ENCODE results near the gene FNIP1. TPM values are rescaled to one million over a fixed set of nuclear protein-coding genes. Genes with fewer than 3 reads are reported as not detected.
"Not testable (repeated sequence)": the region's sequence is repeated elsewhere in the genome, so short reads cannot be mapped to it uniquely, and the experiment has no call there.

FNIP1 gene
- total RNA-seq, 2 experiments from 2014 or later, result 27.8 to 28.7 TPM

DNA sequence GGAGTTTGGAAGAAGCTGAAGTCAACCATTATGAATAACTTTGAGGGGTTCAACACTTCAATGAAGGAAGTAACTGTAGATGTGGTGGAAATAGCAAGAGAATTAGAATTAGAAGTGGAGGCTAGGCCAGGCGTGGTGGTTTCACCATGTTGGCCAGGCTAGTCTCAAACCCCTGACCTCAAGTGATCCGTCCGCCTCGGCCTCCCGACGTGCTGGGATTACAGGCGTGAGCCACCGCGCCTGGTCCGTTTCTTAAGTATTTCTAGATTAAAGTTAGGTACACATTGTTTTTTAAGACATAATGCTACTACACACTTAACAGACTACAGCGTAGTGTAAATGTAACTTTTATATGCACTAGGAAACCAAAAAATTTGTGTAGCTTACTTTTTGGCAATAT is 14.1 kb downstream of the FNIP1 start:
- H3K9me3 Mint-ChIP-seq, result peaks cover 2% of the 10 kb centered on the region
- H3K4me3 Mint-ChIP-seq, result no peak overlapping the region
- H3K27me3 Mint-ChIP-seq, result no peaks in the 10 kb centered on the region
- no peak for DNase-seq
- peaks cover 29% of the 10 kb centered on the region for H3K36me3 Mint-ChIP-seq (ENCODE audit: low read depth)
- H3K4me1 Mint-ChIP-seq, result peaks cover 8% of the 10 kb centered on the region
- H3K27ac Mint-ChIP-seq, result no peak overlapping the region
- ChIA-PET POLR2A (no interaction called here), CTCF (interaction anchor here (1.0 kb wide), 1 partner anchor 194 kb away, joined by 5 read pairs; no protein-coding TSS in a partner anchor)

DNA sequence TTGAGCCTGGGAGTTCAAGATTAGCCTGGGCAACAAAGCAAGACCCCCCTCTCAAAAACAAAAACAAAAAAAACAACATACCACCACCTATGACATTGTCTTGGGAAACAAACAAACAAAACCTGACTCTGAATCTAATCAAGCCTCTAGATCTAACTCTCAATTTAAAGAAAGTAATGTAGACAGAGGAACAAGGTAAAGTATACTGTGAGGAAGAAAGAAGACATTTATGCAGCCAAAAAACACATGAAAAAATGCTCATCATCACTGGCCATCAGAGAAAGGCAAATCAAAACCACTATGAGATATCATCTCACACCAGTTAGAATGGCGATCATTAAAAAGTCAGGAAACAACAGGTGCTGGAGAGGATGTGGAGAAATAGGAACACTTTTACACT is 18.7 kb downstream of the FNIP1 start:
- H3K4me3 Mint-ChIP-seq, H3K27me3 Mint-ChIP-seq, POLR2A ChIA-PET, CTCF ChIA-PET, H3K9me3 Mint-ChIP-seq, H3K4me1 Mint-ChIP-seq, DNase-seq, H3K27ac Mint-ChIP-seq: not testable (repeated sequence)
- H3K36me3 Mint-ChIP-seq (ENCODE audit: low read depth), result peaks cover 25% of the 10 kb centered on the region

DNA sequence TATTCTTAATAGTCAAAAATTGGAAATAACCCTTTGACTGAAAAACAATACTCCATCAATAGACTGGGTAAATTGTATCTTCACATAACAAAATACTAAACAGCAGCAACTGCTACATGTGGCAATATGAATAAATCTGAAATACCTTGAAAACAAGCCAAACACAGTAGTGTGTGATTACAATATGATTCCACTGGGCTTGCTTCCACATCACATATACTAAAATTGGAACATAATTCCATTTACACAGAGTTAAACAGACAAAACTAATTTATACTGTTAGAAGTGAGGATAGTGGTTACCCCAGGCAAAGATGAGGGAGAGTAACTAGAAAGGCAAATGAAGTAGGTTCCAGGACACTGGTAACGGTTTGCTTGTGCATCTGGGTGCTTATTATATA is 20.4 kb downstream of the FNIP1 start:
- CTCF ChIA-PET, result interaction anchor here (0.8 kb wide), 1 partner anchor 427 kb away, joined by 3 read pairs; no protein-coding TSS in a partner anchor
- POLR2A ChIA-PET, result no interaction called here
- Mint-ChIP-seq H3K36me3 (ENCODE audit: low read depth) (peaks cover 14% of the 10 kb centered on the region), H3K4me1 (peaks cover 3% of the 10 kb centered on the region), H3K27ac (no peak overlapping the region), H3K4me3 (no peak overlapping the region), H3K27me3 (no peaks in the 10 kb centered on the region), H3K9me3 (peaks cover 2% of the 10 kb centered on the region)
- no peak for DNase-seq

DNA sequence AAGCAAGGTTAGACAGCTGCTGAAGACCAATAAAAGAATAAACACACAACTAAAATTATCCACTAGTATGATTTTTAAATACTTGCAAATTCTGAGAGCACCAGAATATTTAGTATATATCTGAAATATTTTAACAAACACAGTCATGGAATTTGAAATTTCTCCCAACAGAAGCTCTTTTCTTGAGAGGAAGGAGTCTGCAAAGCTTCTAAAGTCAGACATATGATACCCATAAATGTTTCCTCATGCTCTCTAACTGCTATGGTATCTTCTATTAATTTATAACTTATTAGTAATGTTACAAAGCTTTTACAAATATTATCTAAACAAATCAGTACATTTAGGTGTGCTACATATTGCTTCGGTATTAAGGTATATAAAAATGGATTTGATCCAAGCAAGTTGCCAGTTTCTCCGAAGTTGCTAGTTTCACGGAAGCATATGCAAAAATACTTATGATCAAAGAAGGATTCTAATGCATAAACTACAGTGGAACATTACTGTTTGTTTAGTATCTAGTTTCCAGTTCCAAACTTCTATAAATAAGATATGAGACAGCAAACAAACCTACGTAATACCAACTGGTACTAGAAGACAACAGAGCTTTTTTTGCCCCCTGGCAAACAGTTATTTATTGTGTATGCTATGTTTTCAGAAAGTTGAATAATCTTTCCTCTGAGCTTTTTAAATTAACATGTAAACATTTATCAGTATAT is 22.0 kb downstream of the FNIP1 start:
- Mint-ChIP-seq H3K27ac (no peak overlapping the region), H3K9me3 (no peaks in the 10 kb centered on the region)
- POLR2A ChIA-PET, result no interaction called here

DNA sequence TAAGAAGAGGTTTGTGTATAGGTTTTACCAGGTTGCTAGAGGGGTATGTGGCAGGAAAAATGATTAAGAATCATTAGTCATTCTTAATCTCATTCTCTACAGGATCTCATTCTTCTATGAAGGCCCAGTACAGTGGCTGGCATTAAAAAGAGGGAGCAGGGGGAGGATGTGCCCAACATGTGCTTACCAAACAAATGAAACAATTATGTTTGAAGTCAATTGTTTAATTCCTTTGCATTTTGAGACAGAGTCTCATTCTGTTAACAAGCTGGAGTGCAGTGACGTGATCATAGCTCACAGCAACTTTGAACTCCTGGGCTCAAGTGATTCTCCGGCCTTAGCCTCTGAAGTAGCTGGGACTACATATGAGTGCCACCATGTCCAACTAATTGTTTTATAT is 23.0 kb downstream of the FNIP1 start:
- H3K9me3 Mint-ChIP-seq, result no peaks in the 10 kb centered on the region
- CTCF ChIA-PET, result no interaction called here
- POLR2A ChIA-PET, result interaction anchor here (1.2 kb wide), 1 partner anchor 23 kb away, joined by 3 read pairs; no protein-coding TSS in a partner anchor
- no peak overlapping the region for H3K4me3 Mint-ChIP-seq
- no peak overlapping the region for H3K27ac Mint-ChIP-seq
- H3K4me1 Mint-ChIP-seq, result peaks cover 2% of the 10 kb centered on the region
- peaks cover 6% of the 10 kb centered on the region for H3K36me3 Mint-ChIP-seq (ENCODE audit: low read depth)
- H3K27me3 Mint-ChIP-seq, result no peaks in the 10 kb centered on the region
- no peak for DNase-seq

More for the DNA sequence above, 22.0 kb downstream of the FNIP1 start:
- H3K36me3 Mint-ChIP-seq (ENCODE audit: low read depth), result peaks cover 6% of the 10 kb centered on the region
- no peaks in the 10 kb centered on the region for H3K27me3 Mint-ChIP-seq
- CTCF ChIA-PET, result no interaction called here
- no peak for DNase-seq
- peaks cover 2% of the 10 kb centered on the region for H3K4me1 Mint-ChIP-seq
- H3K4me3 Mint-ChIP-seq, result no peak overlapping the region

DNA sequence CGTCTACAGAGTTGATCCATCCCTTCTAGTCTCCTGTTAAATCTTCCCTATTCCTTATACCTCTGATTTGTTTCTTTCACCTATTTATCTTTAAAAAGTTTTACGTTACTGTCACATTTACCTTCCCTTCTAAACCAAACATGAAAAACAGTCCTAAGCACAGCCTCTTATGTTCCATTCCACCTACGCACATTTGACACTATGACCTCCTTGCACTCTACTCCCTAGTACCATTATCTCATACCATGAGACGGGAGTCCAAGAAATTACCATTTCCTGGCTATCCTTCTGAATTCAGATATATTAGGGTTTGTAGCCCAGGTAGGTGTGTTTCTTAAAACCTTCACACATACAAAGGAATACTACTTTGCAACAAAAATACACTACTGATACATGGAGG is 25.1 kb downstream of the FNIP1 start:
- Mint-ChIP-seq H3K36me3 (ENCODE audit: low read depth) (peaks cover 5% of the 10 kb centered on the region), H3K27me3 (no peaks in the 10 kb centered on the region), H3K4me1 (no peaks in the 10 kb centered on the region), H3K9me3 (peaks cover 3% of the 10 kb centered on the region), H3K27ac (no peak overlapping the region), H3K4me3 (no peak overlapping the region)
- ChIA-PET CTCF (no interaction called here), POLR2A (no interaction called here)
- DNase-seq, result no peak

DNA sequence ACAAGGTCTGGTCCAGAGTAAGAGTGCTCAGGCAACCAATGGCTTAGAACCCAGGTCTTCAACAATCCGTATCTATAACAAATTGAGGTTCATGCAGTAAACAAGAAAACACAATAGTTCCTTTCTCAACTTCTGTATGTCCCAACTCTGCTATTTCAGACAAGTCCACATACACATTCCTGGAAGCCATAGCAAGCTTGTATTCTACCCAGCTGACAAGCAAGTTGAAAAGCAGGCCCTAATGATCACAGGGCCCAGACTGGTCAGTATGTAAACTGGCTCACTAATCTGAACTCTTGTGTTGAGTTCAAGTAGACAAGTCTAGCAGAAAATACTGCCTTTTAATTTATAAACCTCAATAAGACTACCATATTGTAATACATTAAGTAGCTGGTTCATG is 26.9 kb downstream of the FNIP1 start:
- Mint-ChIP-seq H3K36me3 (ENCODE audit: low read depth) (peaks cover 12% of the 10 kb centered on the region), H3K27me3 (no peaks in the 10 kb centered on the region), H3K4me3 (no peak overlapping the region), H3K9me3 (peaks cover 3% of the 10 kb centered on the region), H3K27ac (no peak overlapping the region), H3K4me1 (no peaks in the 10 kb centered on the region)
- ChIA-PET CTCF (no interaction called here), POLR2A (no interaction called here)
- DNase-seq, result no peak

DNA sequence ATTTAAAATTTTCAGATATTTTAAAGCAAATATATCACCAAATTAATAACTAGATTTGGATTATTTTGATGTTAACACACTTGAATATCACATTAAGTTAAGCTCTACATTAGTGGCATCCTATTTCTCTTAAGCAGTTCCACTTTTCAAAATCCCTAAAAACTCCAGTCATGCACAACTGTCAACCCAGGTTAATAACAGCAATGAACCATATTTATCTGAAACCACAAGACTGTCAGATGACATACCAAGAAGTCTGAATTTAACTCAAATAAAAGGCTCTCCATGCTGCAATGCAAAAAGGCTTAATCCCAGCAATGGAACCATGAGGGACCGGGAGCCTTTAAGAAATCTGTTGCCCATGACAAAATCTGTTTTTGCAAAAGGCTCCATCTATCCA is 27.5 kb downstream of the FNIP1 start:
- no peaks in the 10 kb centered on the region for H3K4me1 Mint-ChIP-seq
- H3K9me3 Mint-ChIP-seq, result peaks cover 3% of the 10 kb centered on the region
- no peak for DNase-seq
- no peak overlapping the region for H3K27ac Mint-ChIP-seq
- ChIA-PET POLR2A (no interaction called here), CTCF (no interaction called here)
- no peaks in the 10 kb centered on the region for H3K27me3 Mint-ChIP-seq
- H3K36me3 Mint-ChIP-seq (ENCODE audit: low read depth), result peaks cover 18% of the 10 kb centered on the region
- no peak overlapping the region for H3K4me3 Mint-ChIP-seq

DNA sequence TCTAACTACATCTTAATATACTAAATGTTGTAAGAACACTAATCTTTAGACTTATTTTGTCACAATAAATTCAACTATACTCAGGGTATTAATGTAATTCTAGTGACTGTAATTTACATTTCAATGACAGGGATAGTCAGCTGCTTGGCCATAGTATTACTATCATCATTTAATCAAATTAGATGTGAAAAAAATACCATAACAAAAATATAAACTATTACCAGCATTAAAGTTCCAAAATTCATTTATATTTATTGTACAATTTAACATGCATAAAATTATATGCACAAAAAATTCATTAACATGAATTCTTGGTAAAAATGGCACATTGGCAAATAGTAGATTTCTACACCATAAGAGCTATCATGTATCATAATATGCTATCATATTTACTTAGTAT is 28.9 kb downstream of the FNIP1 start:
- peaks cover 8% of the 10 kb centered on the region for H3K9me3 Mint-ChIP-seq
- H3K4me1 Mint-ChIP-seq, result no peaks in the 10 kb centered on the region
- peaks cover 26% of the 10 kb centered on the region for H3K36me3 Mint-ChIP-seq (ENCODE audit: low read depth)
- H3K4me3 Mint-ChIP-seq, result no peak overlapping the region
- CTCF ChIA-PET, result no interaction called here
- no peak overlapping the region for H3K27ac Mint-ChIP-seq
- H3K27me3 Mint-ChIP-seq, result no peaks in the 10 kb centered on the region
- DNase-seq, result no peak
- POLR2A ChIA-PET, result no interaction called here

DNA sequence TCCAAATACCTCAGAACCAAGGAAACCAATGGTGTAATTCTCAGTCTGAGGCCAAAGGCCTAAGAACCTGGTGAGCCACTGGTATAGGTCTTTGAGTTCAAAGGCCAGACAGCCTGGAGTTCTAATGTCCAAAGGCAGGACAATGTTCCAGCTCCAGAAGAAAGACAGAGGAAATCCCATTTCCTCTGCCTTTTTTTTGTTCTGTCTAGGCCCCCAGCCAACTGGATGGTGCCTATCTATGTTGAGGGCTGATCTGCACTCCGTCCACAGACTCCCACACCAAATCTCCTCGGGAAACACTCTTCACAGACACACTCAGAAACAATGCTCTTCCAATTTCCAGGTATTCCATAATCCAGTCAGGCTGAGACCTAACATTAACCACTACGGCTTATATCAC is 30.1 kb downstream of the FNIP1 start:
- Mint-ChIP-seq H3K27ac (no peak overlapping the region), H3K4me1 (peaks cover 2% of the 10 kb centered on the region), H3K27me3 (no peaks in the 10 kb centered on the region), H3K36me3 (ENCODE audit: low read depth) (peaks cover 33% of the 10 kb centered on the region), H3K9me3 (peaks cover 16% of the 10 kb centered on the region), H3K4me3 (no peak overlapping the region)
- ChIA-PET POLR2A (no interaction called here), CTCF (no interaction called here)
- no peak for DNase-seq

DNA sequence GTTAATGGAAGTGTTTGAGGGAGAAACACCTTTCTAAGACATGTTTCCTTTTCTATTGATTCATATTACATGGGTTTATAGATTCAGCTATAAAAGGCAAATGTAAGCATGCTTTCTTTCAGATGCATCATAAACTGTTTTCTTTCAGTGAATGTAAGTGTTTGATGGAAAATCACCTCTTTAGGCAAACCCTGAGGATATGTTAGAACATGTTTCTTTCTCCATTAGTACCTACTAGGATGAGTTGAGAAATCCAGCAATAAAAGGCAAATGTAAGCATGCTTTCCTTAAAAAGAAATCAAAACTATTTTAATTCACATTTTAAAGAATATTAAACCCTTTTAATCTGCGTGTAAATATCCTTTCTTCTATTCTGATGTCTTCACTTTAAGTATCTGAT is 31.6 kb downstream of the FNIP1 start:
- peaks cover 4% of the 10 kb centered on the region for H3K4me1 Mint-ChIP-seq
- ChIA-PET CTCF (interaction anchor here (0.6 kb wide), 1 partner anchor 818 kb away, joined by 3 read pairs; no protein-coding TSS in a partner anchor), POLR2A (no interaction called here)
- no peak overlapping the region for H3K4me3 Mint-ChIP-seq
- H3K27me3 Mint-ChIP-seq, result no peaks in the 10 kb centered on the region
- H3K27ac Mint-ChIP-seq, result no peak overlapping the region
- peaks cover 20% of the 10 kb centered on the region for H3K9me3 Mint-ChIP-seq
- peaks cover 37% of the 10 kb centered on the region for H3K36me3 Mint-ChIP-seq (ENCODE audit: low read depth)
- no peak for DNase-seq

DNA sequence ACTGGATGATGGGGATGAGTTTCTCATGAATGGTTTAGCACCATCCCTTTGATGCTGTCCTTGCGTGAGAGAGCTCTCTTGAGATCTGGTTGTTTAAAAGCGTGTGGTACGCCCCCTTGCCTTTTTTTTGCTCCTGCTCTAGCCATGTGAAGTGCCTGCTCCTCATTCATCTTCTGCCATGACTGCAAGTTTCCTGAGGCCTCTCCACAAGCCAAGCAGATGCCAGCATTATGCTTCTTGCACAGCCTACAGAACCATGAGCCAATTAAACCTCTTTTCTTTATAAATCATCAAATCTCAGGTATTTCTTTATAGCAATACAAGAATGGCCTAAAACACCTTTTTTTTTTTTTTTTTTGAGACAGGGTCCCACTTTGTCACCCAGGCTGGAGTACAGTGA is 32.8 kb downstream of the FNIP1 start:
- no peak overlapping the region for H3K4me3 Mint-ChIP-seq
- H3K9me3 Mint-ChIP-seq, result peaks cover 20% of the 10 kb centered on the region
- H3K27me3 Mint-ChIP-seq, result no peaks in the 10 kb centered on the region
- H3K4me1 Mint-ChIP-seq, result peaks cover 9% of the 10 kb centered on the region
- POLR2A ChIA-PET, result no interaction called here
- CTCF ChIA-PET, result no interaction called here
- H3K36me3 Mint-ChIP-seq (ENCODE audit: low read depth), result peaks cover 45% of the 10 kb centered on the region
- no peak for DNase-seq
- H3K27ac Mint-ChIP-seq, result no peak overlapping the region

DNA sequence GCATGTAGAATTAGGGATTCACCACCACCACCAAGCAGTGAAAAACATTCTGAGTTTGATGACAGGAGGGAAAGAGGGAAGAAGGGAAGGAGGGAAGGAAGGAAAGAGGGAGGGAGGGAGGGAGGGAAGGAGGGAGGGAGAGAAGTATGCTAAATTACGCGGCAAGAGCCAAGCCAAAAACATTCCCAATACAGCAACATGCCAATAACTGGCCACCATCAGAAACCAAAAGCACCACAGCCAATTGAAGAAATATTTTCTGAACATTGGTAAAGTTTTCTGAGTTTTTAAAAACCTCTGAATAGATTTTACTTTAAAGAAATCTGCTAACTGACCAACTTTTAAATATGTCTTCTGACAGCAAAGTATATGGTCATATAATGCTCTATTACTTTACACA is 36.0 kb downstream of the FNIP1 start:
- no peaks in the 10 kb centered on the region for H3K27me3 Mint-ChIP-seq
- H3K4me3 Mint-ChIP-seq, result no peak overlapping the region
- peaks cover 39% of the 10 kb centered on the region for H3K36me3 Mint-ChIP-seq (ENCODE audit: low read depth)
- DNase-seq, result no peak
- H3K4me1 Mint-ChIP-seq, result peaks cover 15% of the 10 kb centered on the region
- H3K27ac Mint-ChIP-seq, result no peak overlapping the region
- ChIA-PET POLR2A (no interaction called here), CTCF (no interaction called here)
- H3K9me3 Mint-ChIP-seq, result peaks cover 17% of the 10 kb centered on the region

DNA sequence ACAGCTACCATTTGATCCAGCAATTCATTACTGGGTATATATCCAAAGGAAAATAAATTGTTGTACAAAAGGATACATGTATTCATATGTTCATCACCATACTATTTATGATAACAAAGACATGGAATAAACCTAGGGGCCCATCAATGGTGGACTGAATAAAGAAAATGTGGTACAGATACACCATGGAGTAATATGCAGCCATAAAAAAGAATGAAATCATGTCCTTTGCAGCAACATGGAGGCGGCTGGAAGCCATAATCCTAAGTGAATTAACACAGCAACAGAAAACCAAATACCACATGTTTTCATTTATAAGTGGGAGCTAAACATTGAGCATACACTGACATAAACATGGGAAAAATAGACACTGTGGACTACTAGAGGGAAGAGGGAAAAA is 37.1 kb downstream of the FNIP1 start:
- CTCF ChIA-PET, result no interaction called here

More for the DNA sequence above, 37.1 kb downstream of the FNIP1 start:
- H3K4me3 Mint-ChIP-seq, result no peak overlapping the region
- H3K27ac Mint-ChIP-seq, result no peak overlapping the region
- peaks cover 17% of the 10 kb centered on the region for H3K4me1 Mint-ChIP-seq
- POLR2A ChIA-PET, result no interaction called here
- no peaks in the 10 kb centered on the region for H3K27me3 Mint-ChIP-seq
- peaks cover 32% of the 10 kb centered on the region for H3K36me3 Mint-ChIP-seq (ENCODE audit: low read depth)
- peaks cover 17% of the 10 kb centered on the region for H3K9me3 Mint-ChIP-seq
- DNase-seq, result no peak
